HCT116 (cell line): Measurements from ENCODE around the gene CAB39. TPM values are rescaled to one million over a fixed set of nuclear protein-coding genes. Genes with fewer than 3 reads are reported as not detected.

Source experiments
- ATAC-seq: fragments of 200-7000 bp; cut with Tn5 transposase; 2 replicates; pipeline ENCODE4 v1.9.1; 2020; ENCODE audit warnings: mild to moderate bottlenecking, moderate library complexity
- BruUV-seq: library from RNA; stranded (reverse); fragments of 400-500 nt; replicated peaks from 2 replicates; lab custom pipeline; 2021; lab: Mats Ljungman, UMichigan
- CTCF ChIA-PET: fragments of 300-600 bp; sonication (Branson Sonifier 250); formaldehyde crosslinking; loops from one replicate; lab custom pipeline; 2021; ENCODE audit warnings: antibody characterized with exemption; lab: Charles Lee
- POLR2A ChIA-PET: fragments of 300-600, 350-600 bp; sonication (Branson Sonifier 250); formaldehyde crosslinking; loops from one replicate; lab custom pipeline; 2021; ENCODE audit warnings: antibody characterized with exemption; lab: Charles Lee
- RAD21 ChIA-PET, 2 experiments: fragments of 300-600 bp; sonication (Branson Sonifier 250); formaldehyde crosslinking; loops; one replicate each; lab custom pipeline; 2023; ENCODE audit warnings: low total read pairs in 2 of 2; ENCODE audit not compliant: uncharacterized antibody in 2 of 2, unreplicated experiment in 2 of 2, low non-redundant PET in 1 of 2; lab: Charles Lee
- DNase-seq: peaks from one replicate; pipeline ENCODE4 v3.0.0-alpha.2; 2010; ENCODE audit warnings: low read depth, low spot score
- H2AFZ ChIP-seq: fragments of 200-600 bp; shearing (Covaris generic), sonication (generic); 2 replicates; pipeline ENCODE4 v1.6.1; 2017; ENCODE audit warnings: low read depth, mixed run types, mixed read lengths, antibody characterized with exemption, low read length; ENCODE audit not compliant: poor library complexity, severe bottlenecking
- H3K27ac ChIP-seq: 2 replicates; pipeline ENCODE4 v1.5.1; 2012; ENCODE audit warnings: low read depth, low read length
- H3K27me3 ChIP-seq: fragments of 200-600 bp; sonication (generic); 2 replicates; pipeline ENCODE4 v1.6.1; 2016; ENCODE audit warnings: mixed run types, low read length, mixed read lengths; ENCODE audit not compliant: insufficient read depth
- H3K36me3 ChIP-seq, 2 experiments: fragments of 200-500 bp in 1 of 2; fragments of 200-600 bp in 1 of 2; sonication (Bioruptor generic) in 1 of 2; sonication (generic) in 1 of 2; 2 replicates each; pipeline versions ENCODE4 v1.5.1 to v1.6.1; 2014 to 2016; ENCODE audit warnings: low read length in 2 of 2, inconsistent platforms in 1 of 2, mixed read lengths in 1 of 2, mixed run types in 1 of 2; ENCODE audit not compliant: insufficient read depth in 2 of 2, control insufficient read depth in 1 of 2
- H3K4me1 ChIP-seq, 2 experiments: fragments of 200-600 bp in 1 of 2; sonication (generic) in 1 of 2; 2 replicates each; pipeline versions ENCODE4 v1.5.1 to v1.6.1; 2012 to 2017; ENCODE audit warnings: low read length in 2 of 2, inconsistent platforms in 1 of 2, mild to moderate bottlenecking in 1 of 2, mixed read lengths in 1 of 2, mixed run types in 1 of 2, moderate library complexity in 1 of 2; ENCODE audit not compliant: insufficient read depth in 2 of 2, control insufficient read depth in 1 of 2
- H3K4me2 ChIP-seq: fragments of 200-600 bp; sonication (generic); 2 replicates; pipeline ENCODE4 v1.6.1; 2017; ENCODE audit warnings: mixed run types, low read length, mixed read lengths
- H3K4me3 ChIP-seq, 2 experiments: fragments of 200-600 bp in 1 of 2; sonication (generic) in 1 of 2; replicated peaks in 1 of 2; 2 replicates each; pipeline ENCODE4 v1.5.1; 2011 to 2016; ENCODE audit warnings: low read length in 2 of 2, control low read depth in 1 of 2, low read depth in 1 of 2, mild to moderate bottlenecking in 1 of 2, mixed read lengths in 1 of 2, mixed run types in 1 of 2
- H3K79me2 ChIP-seq: fragments of 200-600 bp; sonication (generic); 2 replicates; pipeline ENCODE4 v1.6.1; 2017; ENCODE audit warnings: mild to moderate bottlenecking, mixed run types, low read length, moderate library complexity, mixed read lengths; ENCODE audit not compliant: insufficient read depth
- H3K9ac ChIP-seq: fragments of 200-600 bp; sonication (generic); 2 replicates; pipeline ENCODE4 v1.6.1; 2016; ENCODE audit warnings: low read length, mixed read lengths
- H3K9me2 ChIP-seq: fragments of 200-600 bp; sonication (generic), shearing (Covaris generic); 2 replicates; pipeline ENCODE4 v1.6.1; 2017; ENCODE audit warnings: mixed run types, mild to moderate bottlenecking, moderate library complexity; ENCODE audit not compliant: insufficient read depth
- H3K9me3 ChIP-seq, 2 experiments: fragments of 200-500 bp in 1 of 2; fragments of 200-600 bp in 1 of 2; sonication (Bioruptor generic) in 1 of 2; sonication (generic) in 1 of 2; 2 replicates each; pipeline ENCODE4 v1.6.1; 2014 to 2017; ENCODE audit warnings: low read length in 2 of 2, mixed read lengths in 2 of 2, inconsistent platforms in 1 of 2, low read depth in 1 of 2, mild to moderate bottlenecking in 1 of 2, mixed run types in 1 of 2, moderate library complexity in 1 of 2; ENCODE audit not compliant: control insufficient read depth in 1 of 2, insufficient read depth in 1 of 2
- H4K20me1 ChIP-seq: fragments of 200-600 bp; sonication (generic), shearing (Covaris generic); 2 replicates; pipeline ENCODE4 v1.6.1; 2017; ENCODE audit warnings: mixed run types, mild to moderate bottlenecking, moderate library complexity; ENCODE audit not compliant: insufficient read depth
- CBX3 ChIP-seq: IDR thresholded peaks from 2 replicates; pipeline ENCODE4 v1.6.1; 2012; ENCODE audit warnings: low read depth
- EGR1 ChIP-seq: IDR thresholded peaks from 2 replicates; pipeline ENCODE4 v1.6.1; 2012; ENCODE audit warnings: low read depth
- ELF1 ChIP-seq: IDR thresholded peaks from 2 replicates; pipeline ENCODE4 v1.6.1; 2012; ENCODE audit warnings: low read depth, borderline replicate concordance
- EZH2 ChIP-seq: fragments of 200-600 bp; sonication (generic); IDR thresholded peaks from 2 replicates; pipeline ENCODE4 v1.6.1; 2017; ENCODE audit warnings: antibody characterized with exemption, mixed run types
- EZH2phosphoT487 ChIP-seq: fragments of 200-600 bp; IDR thresholded peaks from 2 replicates; pipeline ENCODE4 v1.6.1; 2018; ENCODE audit warnings: antibody characterized with exemption, borderline replicate concordance
- FOSL1 ChIP-seq: IDR thresholded peaks from 2 replicates; pipeline ENCODE4 v1.6.1; 2012; ENCODE audit warnings: low read depth
- POLR2A ChIP-seq: IDR thresholded peaks from 2 replicates; pipeline ENCODE4 v1.7.0; 2011; ENCODE audit warnings: borderline replicate concordance; ENCODE audit not compliant: insufficient read depth, insufficient read length; ENCODE audit errors: extremely low read depth
- POLR2AphosphoS5 ChIP-seq: IDR thresholded peaks from 2 replicates; pipeline ENCODE4 v1.6.1; 2011; ENCODE audit warnings: mild to moderate bottlenecking, low read depth, low read length, moderate library complexity
- SIN3A ChIP-seq: IDR thresholded peaks from 2 replicates; pipeline ENCODE4 v1.6.1; 2012; ENCODE audit warnings: low read depth
- SP1 ChIP-seq: IDR thresholded peaks from 2 replicates; pipeline ENCODE4 v1.6.1; 2012; ENCODE audit warnings: low read depth
- SRF ChIP-seq: IDR thresholded peaks from 2 replicates; pipeline ENCODE4 v1.6.1; 2012; ENCODE audit warnings: low read depth
- TCF7L2 ChIP-seq: IDR thresholded peaks from 2 replicates; pipeline ENCODE4 v1.7.0; 2011; ENCODE audit warnings: borderline replicate concordance, inconsistent platforms; ENCODE audit not compliant: insufficient read depth, insufficient read length; ENCODE audit errors: extremely low read depth
- YY1 ChIP-seq: IDR thresholded peaks from 2 replicates; pipeline ENCODE4 v1.6.1; 2011; ENCODE audit warnings: low read length, low read depth, moderate library complexity, mild to moderate bottlenecking; ENCODE audit not compliant: insufficient replicate concordance; ENCODE audit errors: extremely low read depth
- ZFX ChIP-seq: fragments of 450-650 bp; IDR thresholded peaks from 2 replicates; pipeline ENCODE4 v1.6.1; 2017
- ZNF274 ChIP-seq: fragments of 200-500 bp; sonication (Bioruptor generic); IDR thresholded peaks from 2 replicates; pipeline ENCODE4 v1.6.1; 2014; ENCODE audit warnings: mild to moderate bottlenecking, low read depth, low read length, inconsistent platforms
- intact Hi-C: fragments of 100-400 bp; cut with micrococcal nuclease; formaldehyde crosslinking; loops from 2 replicates; pipeline ENCODE4 v1.10.0; 2022
- total RNA-seq: library from RNA; stranded (reverse); gene quantifications from one replicate; pipeline ENCODE4 v1.2.1, GENCODE V29; 2021; ENCODE audit not compliant: unreplicated experiment
- TF ChIP-seq, protein P1 (sequence below): IDR thresholded peaks from 2 replicates; pipeline ENCODE4 v1.6.1; 2012; ENCODE audit warnings: low read depth
- TF ChIP-seq, protein P2 (sequence below): IDR thresholded peaks from 2 replicates; pipeline ENCODE4 v1.6.1; 2012

CAB39 gene
- total RNA-seq, 1 experiment from 2014 or later, result 63.6 TPM

DNA sequence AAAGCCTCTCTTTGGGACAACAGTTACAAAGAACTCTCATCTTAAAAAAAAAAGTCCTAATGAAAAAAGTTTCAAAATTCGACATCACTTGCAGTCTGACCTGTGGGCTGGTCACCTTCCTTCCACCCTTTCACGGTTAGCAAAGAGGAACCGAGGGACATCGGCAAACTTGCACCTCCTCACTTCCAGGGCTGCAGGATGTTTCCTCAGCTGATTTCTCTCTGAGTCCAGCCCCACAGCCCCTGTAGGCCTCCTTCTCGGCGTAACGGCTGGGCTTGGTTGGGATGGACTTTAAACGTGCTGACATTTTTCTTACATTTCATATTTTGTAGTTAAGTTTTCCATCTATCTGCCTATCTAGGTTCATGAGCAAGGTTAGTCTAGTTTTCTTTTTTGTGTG, 5.7 kb upstream of the CAB39 start:
- no peak overlapping the region for H2AFZ ChIP-seq
- H3K36me3 ChIP-seq, result no peaks in the 10 kb centered on the region
- TF ChIP-seq POLR2A, result no peak
- no peak for TF ChIP-seq EGR1
- TF ChIP-seq EZH2phosphoT487, result no peak
- TF ChIP-seq POLR2AphosphoS5, result no peak
- TF ChIP-seq EZH2, result no peak
- TF ChIP-seq FOSL1, result no peak
- no peak for TF ChIP-seq SP1
- TF ChIP-seq ZFX, result no peak
- TF ChIP-seq SIN3A, result no peak
- TF ChIP-seq SRF, result no peak
- TF ChIP-seq, protein P1, sequence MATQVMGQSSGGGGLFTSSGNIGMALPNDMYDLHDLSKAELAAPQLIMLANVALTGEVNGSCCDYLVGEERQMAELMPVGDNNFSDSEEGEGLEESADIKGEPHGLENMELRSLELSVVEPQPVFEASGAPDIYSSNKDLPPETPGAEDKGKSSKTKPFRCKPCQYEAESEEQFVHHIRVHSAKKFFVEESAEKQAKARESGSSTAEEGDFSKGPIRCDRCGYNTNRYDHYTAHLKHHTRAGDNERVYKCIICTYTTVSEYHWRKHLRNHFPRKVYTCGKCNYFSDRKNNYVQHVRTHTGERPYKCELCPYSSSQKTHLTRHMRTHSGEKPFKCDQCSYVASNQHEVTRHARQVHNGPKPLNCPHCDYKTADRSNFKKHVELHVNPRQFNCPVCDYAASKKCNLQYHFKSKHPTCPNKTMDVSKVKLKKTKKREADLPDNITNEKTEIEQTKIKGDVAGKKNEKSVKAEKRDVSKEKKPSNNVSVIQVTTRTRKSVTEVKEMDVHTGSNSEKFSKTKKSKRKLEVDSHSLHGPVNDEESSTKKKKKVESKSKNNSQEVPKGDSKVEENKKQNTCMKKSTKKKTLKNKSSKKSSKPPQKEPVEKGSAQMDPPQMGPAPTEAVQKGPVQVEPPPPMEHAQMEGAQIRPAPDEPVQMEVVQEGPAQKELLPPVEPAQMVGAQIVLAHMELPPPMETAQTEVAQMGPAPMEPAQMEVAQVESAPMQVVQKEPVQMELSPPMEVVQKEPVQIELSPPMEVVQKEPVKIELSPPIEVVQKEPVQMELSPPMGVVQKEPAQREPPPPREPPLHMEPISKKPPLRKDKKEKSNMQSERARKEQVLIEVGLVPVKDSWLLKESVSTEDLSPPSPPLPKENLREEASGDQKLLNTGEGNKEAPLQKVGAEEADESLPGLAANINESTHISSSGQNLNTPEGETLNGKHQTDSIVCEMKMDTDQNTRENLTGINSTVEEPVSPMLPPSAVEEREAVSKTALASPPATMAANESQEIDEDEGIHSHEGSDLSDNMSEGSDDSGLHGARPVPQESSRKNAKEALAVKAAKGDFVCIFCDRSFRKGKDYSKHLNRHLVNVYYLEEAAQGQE, result no peak
- no peak for TF ChIP-seq TCF7L2
- TF ChIP-seq ZNF274, result no peak
- TF ChIP-seq, protein P2, sequence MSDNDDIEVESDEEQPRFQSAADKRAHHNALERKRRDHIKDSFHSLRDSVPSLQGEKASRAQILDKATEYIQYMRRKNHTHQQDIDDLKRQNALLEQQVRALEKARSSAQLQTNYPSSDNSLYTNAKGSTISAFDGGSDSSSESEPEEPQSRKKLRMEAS, result no peak
- no peak for TF ChIP-seq ELF1
- TF ChIP-seq YY1, result no peak
- TF ChIP-seq CBX3, result no peak
- ChIA-PET POLR2A (no interaction called here), RAD21 (no interaction called here), CTCF (no interaction called here)
- H3K27me3 ChIP-seq, result no peaks in the 10 kb centered on the region
- H3K9me2 ChIP-seq, result no peaks in the 10 kb centered on the region
- no peaks in the 10 kb centered on the region for H3K79me2 ChIP-seq
- no peak for DNase-seq
- no peak overlapping the region for H3K9ac ChIP-seq
- no peak overlapping the region for H3K4me3 ChIP-seq
- no peak for ATAC-seq
- no peak overlapping the region for H3K4me2 ChIP-seq
- H4K20me1 ChIP-seq, result no peaks in the 10 kb centered on the region
- no TSS peak for BruUV-seq
- H3K27ac ChIP-seq, result no peak overlapping the region
- intact Hi-C loops, result no loop called here
- peaks cover 1 to 35% of the 10 kb centered on the region in 2 experiments; a peak in 3 of 4 replicates for H3K4me1 ChIP-seq
- H3K9me3 ChIP-seq, result no peaks in the 10 kb centered on the region
